Fibroblast of lung (primary cell): ENCODE measurements around the gene OR2V2. TPM values are rescaled to one million over a fixed set of nuclear protein-coding genes. Genes with fewer than 3 reads are reported as not detected.
A peak's percentile ranks its signal among the peaks of the same experiment; 100 is the strongest.

ENCODE experiments used
- DNase-seq, 2 donors: peaks; one replicate each; pipeline versions ENCODE4 v3.0.0 to v3.0.0-alpha.2; 2010; ENCODE audit warnings: low read depth in 2 of 2
- H2AFZ ChIP-seq: 2 replicates; pipeline ENCODE4 v1.5.1; 2012; ENCODE audit warnings: low read length, control low read depth, inconsistent platforms
- H3K27ac ChIP-seq: 2 replicates; pipeline ENCODE4 v1.5.1; 2011; ENCODE audit warnings: low read length, control low read depth; ENCODE audit not compliant: insufficient read depth
- H3K27me3 ChIP-seq: 2 replicates; pipeline ENCODE4 v1.5.1; 2011; ENCODE audit warnings: mild to moderate bottlenecking, low read length; ENCODE audit not compliant: control insufficient read depth, insufficient read depth
- H3K36me3 ChIP-seq: 2 replicates; pipeline ENCODE4 v1.5.1; 2011; ENCODE audit warnings: low read length; ENCODE audit not compliant: control insufficient read depth, insufficient read depth
- H3K4me1 ChIP-seq: 2 replicates; pipeline ENCODE4 v1.5.1; 2011; ENCODE audit warnings: low read length; ENCODE audit not compliant: control insufficient read depth, insufficient read depth; ENCODE audit errors: extremely low read depth
- H3K4me2 ChIP-seq: 2 replicates; pipeline ENCODE4 v1.5.1; 2011; ENCODE audit warnings: low read length, control low read depth; ENCODE audit not compliant: insufficient read depth; ENCODE audit errors: extremely low read depth
- H3K4me3 ChIP-seq, 4 experiments: fragments of 200-600 bp in 1 of 4; sonication (generic) in 1 of 4; replicated peaks in 1 of 4; 2 replicates each; pipeline ENCODE4 v1.5.1; 2011 to 2016; ENCODE audit warnings: low read length in 4 of 4, low read depth in 3 of 4, mild to moderate bottlenecking in 3 of 4, control low read depth in 2 of 4, inconsistent platforms in 1 of 4, mixed read lengths in 1 of 4; ENCODE audit not compliant: insufficient read depth in 1 of 4; ENCODE audit errors: control extremely low read depth in 1 of 4
- H3K79me2 ChIP-seq: 2 replicates; pipeline ENCODE4 v1.5.1; 2012; ENCODE audit warnings: mild to moderate bottlenecking, low read length, inconsistent platforms; ENCODE audit not compliant: control insufficient read depth, insufficient read depth
- H3K9ac ChIP-seq: 2 replicates; pipeline ENCODE4 v1.5.1; 2011; ENCODE audit warnings: mild to moderate bottlenecking, low read length, control low read depth; ENCODE audit not compliant: insufficient read depth
- H3K9me3 ChIP-seq: 2 replicates; pipeline ENCODE4 v1.5.1; 2012; ENCODE audit warnings: low read depth, low read length; ENCODE audit not compliant: control insufficient read depth, insufficient read depth
- H4K20me1 ChIP-seq: 2 replicates; pipeline ENCODE4 v1.5.1; 2011; ENCODE audit warnings: low read length; ENCODE audit not compliant: control insufficient read depth, insufficient read depth; ENCODE audit errors: extremely low read depth
- EZH2 ChIP-seq: IDR thresholded peaks from 2 replicates; pipeline ENCODE4 v1.5.1; 2012; ENCODE audit warnings: low read length, control low read depth, mild to moderate bottlenecking; ENCODE audit errors: missing control alignments
- polyA plus RNA-seq, 2 donors: library from polyadenylated mRNA; depleted of rRNA in 1 of 2; stranded (reverse) in 1 of 2; unstranded in 1 of 2; fragments of >200 nt; gene quantifications; 2 replicates each; pipeline ENCODE4 v1.2.1, GENCODE V29; 2011 to 2012; ENCODE audit warnings: missing spikeins in 1 of 2
- total RNA-seq: library from RNA; depleted of rRNA; stranded (reverse); fragments of >200 nt; gene quantifications from 2 replicates; pipeline ENCODE4 v1.2.1, GENCODE V29; 2014
- TF ChIP-seq, protein P1 (sequence below), 2 donors: IDR thresholded peaks in 1 of 2; conservative IDR thresholded peaks in 1 of 2; 1 replicate in 1 of 2; 2 replicates in 1 of 2; pipeline ENCODE4 v1.5.1; 2011 to 2012; ENCODE audit warnings: low read length in 2 of 2, control low read depth in 1 of 2, inconsistent platforms in 1 of 2, low read depth in 1 of 2, mild to moderate bottlenecking in 1 of 2

OR2V2 gene
- total and polyA plus RNA-seq, 2 donors (not counting 1 experiment from before 2014, with no cell fraction given): not detected

DNA sequence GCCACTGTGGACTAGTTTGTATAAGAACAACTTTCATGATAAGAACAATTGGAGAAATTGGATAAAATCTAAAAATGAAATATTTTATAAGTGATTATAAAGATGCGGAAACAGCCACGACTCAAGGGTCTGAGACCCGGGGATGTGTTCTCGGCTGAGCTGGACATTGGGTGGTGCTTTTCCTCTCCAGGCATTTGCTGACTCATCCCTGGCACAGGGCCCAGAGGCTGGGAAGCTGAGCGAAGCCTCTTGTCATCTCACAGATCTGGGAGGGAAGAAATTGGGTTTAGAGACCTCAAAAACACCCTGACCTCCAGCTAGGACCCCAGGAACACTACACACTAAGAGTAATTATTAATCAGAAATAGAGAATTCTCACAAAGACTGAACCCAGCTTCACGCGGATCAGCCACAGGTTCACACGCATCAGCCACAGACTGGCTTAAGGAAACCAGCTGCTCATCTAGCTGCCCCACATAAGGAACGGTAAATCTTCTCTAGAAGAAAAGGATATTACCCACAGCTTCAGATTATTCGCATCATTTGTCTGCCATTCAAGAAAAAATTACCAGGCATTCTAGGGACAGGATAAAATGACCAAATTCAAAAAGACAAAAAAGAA, 13.7 kb upstream of the OR2V2 start:
- H3K4me2 ChIP-seq: no peak overlapping the region
- no peaks in the 10 kb centered on the region for H4K20me1 ChIP-seq
- H3K4me3 ChIP-seq: no peak overlapping the region
- no peak overlapping the region for H3K27ac ChIP-seq
- H3K9me3 ChIP-seq: no peaks in the 10 kb centered on the region
- peaks cover 2% of the 10 kb centered on the region for H3K4me1 ChIP-seq
- TF ChIP-seq, protein P1, sequence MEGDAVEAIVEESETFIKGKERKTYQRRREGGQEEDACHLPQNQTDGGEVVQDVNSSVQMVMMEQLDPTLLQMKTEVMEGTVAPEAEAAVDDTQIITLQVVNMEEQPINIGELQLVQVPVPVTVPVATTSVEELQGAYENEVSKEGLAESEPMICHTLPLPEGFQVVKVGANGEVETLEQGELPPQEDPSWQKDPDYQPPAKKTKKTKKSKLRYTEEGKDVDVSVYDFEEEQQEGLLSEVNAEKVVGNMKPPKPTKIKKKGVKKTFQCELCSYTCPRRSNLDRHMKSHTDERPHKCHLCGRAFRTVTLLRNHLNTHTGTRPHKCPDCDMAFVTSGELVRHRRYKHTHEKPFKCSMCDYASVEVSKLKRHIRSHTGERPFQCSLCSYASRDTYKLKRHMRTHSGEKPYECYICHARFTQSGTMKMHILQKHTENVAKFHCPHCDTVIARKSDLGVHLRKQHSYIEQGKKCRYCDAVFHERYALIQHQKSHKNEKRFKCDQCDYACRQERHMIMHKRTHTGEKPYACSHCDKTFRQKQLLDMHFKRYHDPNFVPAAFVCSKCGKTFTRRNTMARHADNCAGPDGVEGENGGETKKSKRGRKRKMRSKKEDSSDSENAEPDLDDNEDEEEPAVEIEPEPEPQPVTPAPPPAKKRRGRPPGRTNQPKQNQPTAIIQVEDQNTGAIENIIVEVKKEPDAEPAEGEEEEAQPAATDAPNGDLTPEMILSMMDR (conservative IDR thresholded peaks at IDR 0.05 in 1 of 2, IDR thresholded peaks at IDR 0.05 in 1 of 2; ENCODE audit: low read depth in 1 of 2, low read length in 2 of 2): no peak
- no peak for TF ChIP-seq EZH2
- no peaks in the 10 kb centered on the region for H3K79me2 ChIP-seq
- H2AFZ ChIP-seq: no peak overlapping the region
- H3K27me3 ChIP-seq: peaks cover 3% of the 10 kb centered on the region
- no peaks in the 10 kb centered on the region for H3K36me3 ChIP-seq
- H3K9ac ChIP-seq: no peak overlapping the region
- DNase-seq: peak; percentile 60 to 86

DNA sequence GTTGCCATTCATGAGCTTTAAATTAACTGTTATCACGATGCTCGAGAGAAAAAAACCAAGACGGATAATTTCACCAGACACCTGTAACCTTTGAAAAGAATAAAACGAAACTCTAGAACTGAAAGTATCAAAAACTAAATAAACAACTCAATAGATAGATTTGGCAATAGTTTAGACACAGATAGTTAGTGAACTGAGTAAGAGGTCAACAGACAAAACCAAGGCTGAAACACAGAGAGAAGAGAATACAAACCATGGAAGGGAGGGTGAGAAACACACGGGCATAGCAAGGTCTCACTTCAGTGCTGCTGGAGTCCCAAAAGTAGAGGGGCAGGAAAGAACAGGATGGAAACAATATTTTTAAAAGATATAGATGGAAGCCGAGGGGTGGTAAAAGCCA, 13.1 kb upstream of the OR2V2 start:
- Histone ChIP-seq H3K27ac (no peak overlapping the region), H3K27me3 (peaks cover 3% of the 10 kb centered on the region), H3K36me3 (no peaks in the 10 kb centered on the region), H3K4me1 (peaks cover 2% of the 10 kb centered on the region), H2AFZ (no peak overlapping the region), H3K9me3 (no peaks in the 10 kb centered on the region), H3K79me2 (no peaks in the 10 kb centered on the region), H3K9ac (no peak overlapping the region), H3K4me3 (no peak overlapping the region), H3K4me2 (no peak overlapping the region), H4K20me1 (no peaks in the 10 kb centered on the region)
- TF ChIP-seq EZH2: no peak
- TF ChIP-seq, protein P1 (conservative IDR thresholded peaks at IDR 0.05 in 1 of 2, IDR thresholded peaks at IDR 0.05 in 1 of 2; ENCODE audit: low read depth in 1 of 2, low read length in 2 of 2): no peak
- DNase-seq: no peak

DNA sequence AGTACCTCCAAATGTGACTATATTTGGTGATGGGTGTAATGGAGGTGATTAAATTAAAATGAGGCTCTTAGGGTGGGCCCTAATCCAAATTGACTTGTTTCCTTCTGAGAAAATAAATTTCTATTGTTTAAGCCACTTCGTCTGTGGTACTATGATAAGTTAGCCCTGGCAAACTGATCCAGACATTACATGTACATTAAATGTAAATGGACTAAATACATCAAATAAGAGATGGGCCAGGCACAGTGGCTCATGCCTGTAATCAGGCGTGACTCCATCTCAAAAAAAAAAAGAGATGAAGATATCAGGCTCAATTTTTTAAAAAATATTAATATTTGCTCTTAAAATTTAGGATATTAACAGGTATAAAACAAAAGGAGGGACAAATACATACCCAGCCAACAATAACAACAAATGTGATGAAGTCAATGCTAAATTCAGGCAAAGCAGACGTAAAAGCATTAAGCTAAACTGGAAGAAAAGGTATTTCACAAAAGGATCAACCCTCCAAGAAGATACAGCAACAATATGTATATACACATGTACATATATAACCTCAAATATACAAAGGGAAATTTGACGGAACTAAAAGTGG, 10.9 kb upstream of the OR2V2 start:
- Histone ChIP-seq H2AFZ (no peak overlapping the region), H3K4me1 (peaks cover 2% of the 10 kb centered on the region), H3K9ac (no peak overlapping the region), H3K27me3 (no peaks in the 10 kb centered on the region), H3K9me3 (no peaks in the 10 kb centered on the region), H3K36me3 (no peaks in the 10 kb centered on the region), H3K4me2 (no peak overlapping the region), H3K79me2 (no peaks in the 10 kb centered on the region), H3K4me3 (no peak overlapping the region), H3K27ac (no peak overlapping the region), H4K20me1 (no peaks in the 10 kb centered on the region)
- no peak for TF ChIP-seq EZH2
- TF ChIP-seq, protein P1 (conservative IDR thresholded peaks at IDR 0.05 in 1 of 2, IDR thresholded peaks at IDR 0.05 in 1 of 2; ENCODE audit: low read depth in 1 of 2, low read length in 2 of 2): no peak
- no peak for DNase-seq
